Measurements from ENCODE around the gene TBX15. TPM values are rescaled to one million over a fixed set of nuclear protein-coding genes. Genes with fewer than 3 reads are reported as not detected.

Gene TBX15
- total and polyA plus RNA-seq, 11 donors = 0.19 to 1.8 (median 0.63) TPM

GRCh38 chr1:118913818-118914217 is 74.3 kb downstream of the TBX15 start:
- no peaks in the 10 kb centered on the region for H3K27me3 ChIP-seq
- H3K9me3 ChIP-seq = no peaks in the 10 kb centered on the region
- no peaks in the 10 kb centered on the region for H3K4me1 ChIP-seq
- DNase-seq (no peak), ATAC-seq (no peak)
- TF ChIP-seq CTCF (IDR thresholded peaks at IDR 0.05) = no peak
- TF ChIP-seq POLR2A (IDR thresholded peaks at IDR 0.05) = no peak
- WGBS, 4 donors = 89 to 96% (median 92%) methylated on average over 4 of the region's 4 CpGs
- no peaks in the 10 kb centered on the region for H3K36me3 ChIP-seq
- no peak overlapping the region for H3K4me3 ChIP-seq
- intact Hi-C loops (cut with DNase I) = no loop called here
- H3K27ac ChIP-seq = no peak overlapping the region

- no peak for DNase-seq
- Histone ChIP-seq H3K4me1 (no peaks in the 10 kb centered on the region), H3K36me3 (no peaks in the 10 kb centered on the region), H3K9me3 (no peaks in the 10 kb centered on the region), H3K4me3 (no peak overlapping the region), H3K27ac (no peak overlapping the region), H3K27me3 (no peaks in the 10 kb centered on the region)
- 77 to 84% (median 82%) methylated on average over 2 of the region's 2 CpGs for WGBS, 4 donors
- intact Hi-C loops (cut with DNase I) = no loop called here
- ATAC-seq = no peak
- TF ChIP-seq POLR2A (IDR thresholded peaks at IDR 0.05) (no peak), CTCF (IDR thresholded peaks at IDR 0.05) (no peak)
These were observed 75.6 kb downstream of the TBX15 start for GRCh38 chr1:118912574-118912973.

DNA sequence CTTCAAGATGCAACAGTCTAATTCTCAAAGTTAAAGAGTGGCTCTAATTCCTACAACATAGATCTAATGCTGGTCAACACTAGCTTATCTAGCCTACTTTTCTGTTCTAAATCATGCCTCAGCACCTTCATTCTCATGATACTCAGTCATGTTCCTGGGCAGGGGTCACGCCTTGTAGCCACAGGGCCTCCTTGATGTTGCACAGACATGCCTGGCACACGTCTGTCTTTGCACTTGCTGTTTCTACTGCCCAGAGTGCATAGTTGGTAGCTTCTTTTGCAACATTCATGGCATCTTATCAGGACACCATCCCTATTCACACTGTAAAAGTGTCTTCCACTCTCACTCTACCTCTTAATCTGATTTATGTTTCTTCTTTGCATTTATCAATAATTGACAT is 76.6 kb downstream of the TBX15 start:
- DNase-seq = no peak
- ATAC-seq = no peak
- 48 to 65% (median 58%) methylated on average over 2 of the region's 2 CpGs for WGBS, 4 donors
- Histone ChIP-seq H3K27ac (no peak overlapping the region), H3K4me3 (no peak overlapping the region), H3K4me1 (no peaks in the 10 kb centered on the region), H3K9me3 (no peaks in the 10 kb centered on the region), H3K27me3 (no peaks in the 10 kb centered on the region), H3K36me3 (no peaks in the 10 kb centered on the region)
- intact Hi-C loops (cut with DNase I) = no loop called here
- TF ChIP-seq CTCF (IDR thresholded peaks at IDR 0.05) (no peak), POLR2A (IDR thresholded peaks at IDR 0.05) (no peak)

DNA sequence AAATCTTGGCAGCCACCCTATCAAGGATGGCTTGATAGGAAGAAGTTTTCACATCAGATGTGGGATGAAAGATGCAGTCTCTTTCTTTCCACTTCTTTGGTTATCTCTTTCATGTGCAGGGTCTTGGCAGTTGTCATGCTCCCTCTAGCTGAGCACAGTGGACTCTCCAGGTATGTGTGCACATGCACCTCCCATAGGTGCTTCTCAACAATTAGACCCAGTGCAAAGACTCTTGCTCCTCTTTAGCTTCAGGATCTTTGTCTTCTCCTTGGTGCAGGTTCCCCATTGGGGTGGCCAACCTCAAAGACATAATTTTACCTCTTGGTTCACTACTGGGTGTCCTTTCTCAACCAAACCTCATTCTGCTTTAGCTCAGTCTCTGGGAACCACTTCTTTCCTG is 80.7 kb downstream of the TBX15 start:
- Histone ChIP-seq H3K36me3 (no peaks in the 10 kb centered on the region), H3K27ac (no peak overlapping the region), H3K4me1 (peaks cover 0 to 7% (median 0%) of the 10 kb centered on the region in 12 donors), H3K27me3 (no peaks in the 10 kb centered on the region), H3K4me3 (no peak overlapping the region), H3K9me3 (no peaks in the 10 kb centered on the region)
- no peak for ATAC-seq
- TF ChIP-seq POLR2A (IDR thresholded peaks at IDR 0.05) (no peak), CTCF (IDR thresholded peaks at IDR 0.05) (no peak)
- intact Hi-C loops (cut with DNase I) = no loop called here
- no peak for DNase-seq
